H9 (cell line): ENCODE measurements around the gene MIS12. TPM values are rescaled to one million over a fixed set of nuclear protein-coding genes. Genes with fewer than 3 reads are reported as not detected.
A peak's percentile ranks its signal among the peaks of the same experiment; 100 is the strongest.

Experiments used
- DNase-seq: peaks from one replicate; pipeline ENCODE4 v3.0.0-alpha.2; 2017
- H2AFZ ChIP-seq: one replicate; pipeline ENCODE4 v1.6.1; 2013; ENCODE audit warnings: mild to moderate bottlenecking, low read length, control low read depth, moderate library complexity
- H2AK5ac ChIP-seq: 2 replicates; pipeline ENCODE4 v1.6.1; 2013; ENCODE audit warnings: low read length, control low read depth, mixed read lengths; ENCODE audit not compliant: insufficient read length
- H2BK120ac ChIP-seq: one replicate; pipeline ENCODE4 v1.6.1; 2013; ENCODE audit warnings: low read depth, mild to moderate bottlenecking, low read length, control low read depth, inconsistent platforms; ENCODE audit not compliant: poor library complexity, severe bottlenecking
- H2BK12ac ChIP-seq: 2 replicates; pipeline ENCODE4 v1.6.1; 2013; ENCODE audit warnings: low read length, control low read depth, mixed read lengths, low read depth; ENCODE audit not compliant: insufficient read length
- H2BK15ac ChIP-seq: 2 replicates; pipeline ENCODE4 v1.6.1; 2013; ENCODE audit warnings: low read depth, low read length, control low read depth
- H2BK20ac ChIP-seq: one replicate; pipeline ENCODE4 v1.6.1; 2013; ENCODE audit warnings: low read depth, mild to moderate bottlenecking, low read length, control low read depth, inconsistent platforms; ENCODE audit not compliant: poor library complexity, severe bottlenecking
- H2BK5ac ChIP-seq: 2 replicates; pipeline ENCODE4 v1.6.1; 2013; ENCODE audit warnings: low read length, control low read depth, mixed read lengths; ENCODE audit not compliant: insufficient read length
- H3K14ac ChIP-seq: 2 replicates; pipeline ENCODE4 v1.6.1; 2013; ENCODE audit warnings: low read length, control low read depth; ENCODE audit not compliant: insufficient read depth
- H3K18ac ChIP-seq: 2 replicates; pipeline ENCODE4 v1.6.1; 2013; ENCODE audit warnings: low read depth, mild to moderate bottlenecking, mixed read lengths, low read length, control low read depth; ENCODE audit not compliant: insufficient read length
- H3K23ac ChIP-seq: 2 replicates; pipeline ENCODE4 v1.6.1; 2013; ENCODE audit warnings: low read length, control low read depth, mixed read lengths, low read depth; ENCODE audit not compliant: insufficient read length
- H3K23me2 ChIP-seq: 2 replicates; pipeline ENCODE4 v1.6.1; 2013; ENCODE audit warnings: low read depth, mild to moderate bottlenecking, mixed read lengths, low read length, control low read depth; ENCODE audit not compliant: insufficient read length, poor library complexity, severe bottlenecking
- H3K27ac ChIP-seq: 2 replicates; pipeline ENCODE4 v1.5.1; 2013; ENCODE audit warnings: low read length, control low read depth, mixed read lengths, low read depth; ENCODE audit not compliant: insufficient read length
- H3K27me3 ChIP-seq: 2 replicates; pipeline ENCODE4 v1.6.1; 2013; ENCODE audit warnings: low read length, control low read depth, inconsistent platforms; ENCODE audit not compliant: insufficient read depth
- H3K4ac ChIP-seq: 2 replicates; pipeline ENCODE4 v1.6.1; 2013; ENCODE audit warnings: low read depth, mild to moderate bottlenecking, control low read depth, inconsistent platforms, low read length, moderate library complexity
- H3K4me1 ChIP-seq: 2 replicates; pipeline ENCODE4 v1.6.1; 2013; ENCODE audit warnings: low read length, control low read depth, inconsistent platforms; ENCODE audit not compliant: insufficient read depth
- H3K4me2 ChIP-seq: 2 replicates; pipeline ENCODE4 v1.6.1; 2013; ENCODE audit warnings: low read length, control low read depth, mixed read lengths; ENCODE audit not compliant: insufficient read length, insufficient read depth
- H3K56ac ChIP-seq: 2 replicates; pipeline ENCODE4 v1.6.1; 2013; ENCODE audit warnings: low read depth, mild to moderate bottlenecking, mixed read lengths, low read length, control low read depth; ENCODE audit not compliant: insufficient read length
- H3K79me1 ChIP-seq: 2 replicates; pipeline ENCODE4 v1.6.1; 2013; ENCODE audit warnings: low read depth, mild to moderate bottlenecking, moderate library complexity, low read length, control low read depth, inconsistent platforms; ENCODE audit not compliant: insufficient read depth, poor library complexity, severe bottlenecking
- H3K79me2 ChIP-seq: 2 replicates; pipeline ENCODE4 v1.6.1; 2013; ENCODE audit warnings: low read length, control low read depth, inconsistent platforms; ENCODE audit not compliant: insufficient read depth
- H3K9ac ChIP-seq: 2 replicates; pipeline ENCODE4 v1.6.1; 2013; ENCODE audit warnings: low read length, control low read depth, mixed read lengths; ENCODE audit not compliant: insufficient read length; ENCODE audit errors: extremely low read depth
- H3K9me3 ChIP-seq: one replicate; pipeline ENCODE4 v1.6.1; 2013; ENCODE audit warnings: low read depth, low read length, inconsistent platforms; ENCODE audit not compliant: control insufficient read depth
- H3T11ph ChIP-seq: one replicate; pipeline ENCODE4 v1.6.1; 2013; ENCODE audit warnings: mild to moderate bottlenecking, low read length, control low read depth, inconsistent platforms
- H4K20me1 ChIP-seq: one replicate; pipeline ENCODE4 v1.6.1; 2013; ENCODE audit not compliant: control insufficient read depth, insufficient read length, insufficient read depth
- H4K5ac ChIP-seq: 2 replicates; pipeline ENCODE4 v1.6.1; 2013; ENCODE audit warnings: low read depth, mild to moderate bottlenecking, mixed read lengths, low read length, control low read depth; ENCODE audit not compliant: insufficient read length
- H4K8ac ChIP-seq: replicated peaks from 2 replicates; pipeline ENCODE4 v1.6.1; 2013; ENCODE audit warnings: low read length, control low read depth, mixed read lengths, low read depth; ENCODE audit not compliant: insufficient read length
- H4K91ac ChIP-seq: 2 replicates; pipeline ENCODE4 v1.6.1; 2013; ENCODE audit warnings: low read depth, mild to moderate bottlenecking, moderate library complexity, mixed read lengths, low read length, control low read depth; ENCODE audit not compliant: insufficient read length
- H3K27ac Mint-ChIP-seq, 3 experiments: 2 replicates in 2 of 3; 3 replicates in 1 of 3; pipeline ENCODE4 v1.8.0; 2020 to 2021; ENCODE audit warnings: mixed read lengths in 3 of 3, mild to moderate bottlenecking in 1 of 3, moderate library complexity in 1 of 3
- H3K27me3 Mint-ChIP-seq: 2 replicates; pipeline ENCODE4 v1.8.0; 2021; ENCODE audit warnings: low read depth, mild to moderate bottlenecking, moderate library complexity, mixed read lengths
- H3K36me3 Mint-ChIP-seq, 3 experiments: 2 replicates in 2 of 3; 3 replicates in 1 of 3; pipeline ENCODE4 v1.8.0; 2020 to 2021; ENCODE audit warnings: low read depth in 3 of 3, mixed read lengths in 3 of 3; ENCODE audit not compliant: insufficient read depth in 1 of 3
- H3K4me1 Mint-ChIP-seq, 2 experiments: 2 replicates each; pipeline ENCODE4 v1.8.0; 2020; ENCODE audit warnings: mixed read lengths in 2 of 2
- H3K4me3 Mint-ChIP-seq, 2 experiments: 2 replicates in 1 of 2; 3 replicates in 1 of 2; pipeline ENCODE4 v1.8.0; 2020 to 2021; ENCODE audit warnings: mild to moderate bottlenecking in 2 of 2, mixed read lengths in 2 of 2, moderate library complexity in 1 of 2
- H3K9me3 Mint-ChIP-seq, 2 experiments: 2 replicates in 1 of 2; 3 replicates in 1 of 2; pipeline ENCODE4 v1.8.0; 2020; ENCODE audit warnings: mild to moderate bottlenecking in 2 of 2, mixed read lengths in 2 of 2, moderate library complexity in 1 of 2
- WGBS: extraction: QIAGEN DNeasy Blood & Tissue Kit; methylation state at CpG from one replicate; pipeline ENCODE4 v1.1.7; 2013; ENCODE audit warnings: missing lambda C conversion rate, low lambda C conversion rate, mixed read lengths; ENCODE audit not compliant: insufficient read length; ENCODE audit errors: extremely low coverage; 5-methylcytosine and 5-hydroxymethylcytosine counted together
- total RNA-seq: library from RNA; stranded (reverse); gene quantifications from 2 replicates; pipeline ENCODE4 v1.2.1, GENCODE V29; 2021
- TF ChIP-seq, protein P1 (sequence below): fragments of 200-600 bp; sonication (generic); conservative IDR thresholded peaks from 3 replicates; pipeline ENCODE4 v1.8.0; 2021; ENCODE audit warnings: antibody characterized with exemption, mild to moderate bottlenecking

Gene MIS12
- total RNA-seq, 1 experiment from 2014 or later: 30.7 TPM

DNA sequence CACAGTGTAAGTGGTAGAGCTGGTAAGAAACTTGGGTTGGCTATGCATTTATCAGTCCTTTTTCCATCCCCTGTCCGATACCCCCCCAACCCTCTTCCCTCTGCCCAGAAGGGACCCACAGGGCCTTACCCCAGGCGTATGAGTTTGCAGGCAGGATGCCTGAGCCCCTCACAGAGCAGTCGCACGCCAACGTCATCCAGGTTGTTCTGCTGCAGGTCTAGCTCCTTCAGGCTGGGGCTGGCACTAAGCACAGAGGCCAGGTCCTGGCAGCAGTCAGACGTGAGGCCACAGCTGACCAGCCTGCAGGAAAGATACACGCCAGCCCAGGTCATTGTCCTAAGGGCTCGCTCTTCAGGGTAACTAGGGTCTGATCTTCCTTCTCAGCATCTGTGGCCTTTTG, 52.9 kb downstream of the MIS12 start:
- peaks cover 11% of the 10 kb centered on the region for H3K27me3 Mint-ChIP-seq
- no peaks in the 10 kb centered on the region for H3K79me1 ChIP-seq
- H3K27me3 ChIP-seq: no peaks in the 10 kb centered on the region
- H3K9me3 ChIP-seq: no peaks in the 10 kb centered on the region
- H4K20me1 ChIP-seq: no peaks in the 10 kb centered on the region
- no peaks in the 10 kb centered on the region; a peak in 1 of 5 replicates for H3K9me3 Mint-ChIP-seq
- H2BK120ac ChIP-seq: no peak overlapping the region
- H4K5ac ChIP-seq: no peak overlapping the region
- H3K4me3 Mint-ChIP-seq: no peak overlapping the region
- no peaks in the 10 kb centered on the region; the same call in 1 of the 2 replicates for H3K4me1 ChIP-seq
- H3K4me1 Mint-ChIP-seq: peaks cover 9 to 11% of the 10 kb centered on the region in 2 experiments
- H2BK5ac ChIP-seq: no peak overlapping the region
- no peak overlapping the region for H3K4ac ChIP-seq
- H2AFZ ChIP-seq: no peak overlapping the region
- no peak overlapping the region for H2BK15ac ChIP-seq
- no peak overlapping the region for H2BK12ac ChIP-seq
- H3K4me2 ChIP-seq: no peak overlapping the region
- TF ChIP-seq, protein P1, sequence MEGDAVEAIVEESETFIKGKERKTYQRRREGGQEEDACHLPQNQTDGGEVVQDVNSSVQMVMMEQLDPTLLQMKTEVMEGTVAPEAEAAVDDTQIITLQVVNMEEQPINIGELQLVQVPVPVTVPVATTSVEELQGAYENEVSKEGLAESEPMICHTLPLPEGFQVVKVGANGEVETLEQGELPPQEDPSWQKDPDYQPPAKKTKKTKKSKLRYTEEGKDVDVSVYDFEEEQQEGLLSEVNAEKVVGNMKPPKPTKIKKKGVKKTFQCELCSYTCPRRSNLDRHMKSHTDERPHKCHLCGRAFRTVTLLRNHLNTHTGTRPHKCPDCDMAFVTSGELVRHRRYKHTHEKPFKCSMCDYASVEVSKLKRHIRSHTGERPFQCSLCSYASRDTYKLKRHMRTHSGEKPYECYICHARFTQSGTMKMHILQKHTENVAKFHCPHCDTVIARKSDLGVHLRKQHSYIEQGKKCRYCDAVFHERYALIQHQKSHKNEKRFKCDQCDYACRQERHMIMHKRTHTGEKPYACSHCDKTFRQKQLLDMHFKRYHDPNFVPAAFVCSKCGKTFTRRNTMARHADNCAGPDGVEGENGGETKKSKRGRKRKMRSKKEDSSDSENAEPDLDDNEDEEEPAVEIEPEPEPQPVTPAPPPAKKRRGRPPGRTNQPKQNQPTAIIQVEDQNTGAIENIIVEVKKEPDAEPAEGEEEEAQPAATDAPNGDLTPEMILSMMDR: no peak
- H3K18ac ChIP-seq: no peak overlapping the region
- no peaks in the 10 kb centered on the region for H3K23me2 ChIP-seq
- no peak overlapping the region for H3K14ac ChIP-seq
- no CpG with 5 or more reads among the region's 8 CpGs for WGBS
- H3K27ac Mint-ChIP-seq: peak overlapping the region in 1 of 3 experiments; percentile 53; a peak in 2 of 7 replicates
- no peak overlapping the region for H4K8ac ChIP-seq
- H3K79me2 ChIP-seq: no peaks in the 10 kb centered on the region
- no peak overlapping the region for H3K27ac ChIP-seq
- H3K9ac ChIP-seq: no peak overlapping the region
- no peaks in the 10 kb centered on the region for H3K36me3 Mint-ChIP-seq
- H2AK5ac ChIP-seq: no peak overlapping the region
- no peak overlapping the region for H3K56ac ChIP-seq
- H2BK20ac ChIP-seq: no peak overlapping the region
- DNase-seq: no peak
- H4K91ac ChIP-seq: no peak overlapping the region
- H3K23ac ChIP-seq: no peak overlapping the region
- H3T11ph ChIP-seq: no peak overlapping the region
